A549 (cell line): Measurements from ENCODE around the gene TCERG1L. TPM values are rescaled to one million over a fixed set of nuclear protein-coding genes. Genes with fewer than 3 reads are reported as not detected.

ENCODE experiments used
- ATAC-seq, 2 experiments: fragments of 200-7000 bp in 1 of 2; fragments of >200 bp in 1 of 2; cut with Nextera tagmentation in 1 of 2; cut with Tn5 transposase in 1 of 2; 3 replicates each; pipeline versions ENCODE4 v1.8.0 to v1.9.1; 2018 to 2020; ENCODE audit warnings: mild to moderate bottlenecking in 1 of 2, moderate library complexity in 1 of 2
- CTCF ChIA-PET: fragments of 300-600 bp; sonication (Branson Sonifier 250); formaldehyde crosslinking; extraction: SDS; loops from one replicate; lab custom pipeline; 2021; ENCODE audit warnings: antibody characterized with exemption, inconsistent platforms; lab: Yijun Ruan, JAX
- POLR2A ChIA-PET: fragments of 350-600 bp; formaldehyde crosslinking; extraction: SDS; loops from one replicate; lab custom pipeline; 2021; ENCODE audit warnings: antibody characterized with exemption, inconsistent platforms; lab: Yijun Ruan, JAX
- DNase-seq, 2 experiments: peaks; one replicate each; pipeline versions ENCODE4 v3.0.0 to v3.0.0-alpha.2; 2011 to 2016; ENCODE audit warnings: low read depth in 1 of 2, low spot score in 1 of 2
- FAIRE-seq: peaks from 2 replicates; lab custom pipeline; 2011; peaks lifted over from hg19 to GRCh38; lab: Jason Lieb, UNC
- H3K27ac ChIP-seq, 2 experiments: fragments of >200 bp; sonication (Bioruptor Twin); formaldehyde crosslinking; 3 replicates each; pipeline ENCODE4 v1.5.1; 2016 to 2017
- H3K4me1 ChIP-seq: fragments of >200 bp; sonication (Bioruptor Twin); formaldehyde crosslinking; 3 replicates; pipeline ENCODE4 v1.6.1; 2016
- H3K4me2 ChIP-seq: fragments of >200 bp; sonication (Bioruptor Twin); formaldehyde crosslinking; 3 replicates; pipeline ENCODE4 v1.6.1; 2016
- H3K4me3 ChIP-seq: fragments of >200 bp; sonication (Bioruptor Twin); formaldehyde crosslinking; 3 replicates; pipeline ENCODE4 v1.5.1; 2016
- H3K9me3 ChIP-seq: fragments of >200 bp; sonication (Bioruptor Twin); formaldehyde crosslinking; 3 replicates; pipeline ENCODE4 v1.6.1; 2016
- ATOH8 ChIP-seq: fragments of 250-450 bp; sonication (Bioruptor Pico); IDR thresholded peaks from 2 replicates; pipeline ENCODE4 v1.5.0; 2020; ENCODE audit warnings: low read depth, mild to moderate bottlenecking, moderate library complexity
- BCL3 ChIP-seq: fragments of >200 bp; sonication (Bioruptor Twin); formaldehyde crosslinking; IDR thresholded peaks from 3 replicates; pipeline ENCODE4 v1.6.1; 2016
- E2F6 ChIP-seq: IDR thresholded peaks from 2 replicates; pipeline ENCODE4 v1.6.1; 2012; ENCODE audit warnings: low read depth, borderline replicate concordance
- EHF ChIP-seq: fragments of 250-450 bp; sonication (Bioruptor Pico); IDR thresholded peaks from 2 replicates; pipeline ENCODE4 v1.5.0; 2020; ENCODE audit warnings: mild to moderate bottlenecking
- EP300 ChIP-seq, 2 experiments: fragments of >200 bp; sonication (Bioruptor Twin); formaldehyde crosslinking; IDR thresholded peaks; 2 replicates in 1 of 2; 3 replicates in 1 of 2; pipeline ENCODE4 v1.6.1; 2016 to 2017
- ESRRA ChIP-seq: fragments of 150-350 bp; IDR thresholded peaks from 2 replicates; pipeline ENCODE4 v1.6.1; 2014; ENCODE audit warnings: mild to moderate bottlenecking, low read length, borderline replicate concordance
- GATA3 ChIP-seq: IDR thresholded peaks from 2 replicates; pipeline ENCODE4 v1.6.1; 2012; ENCODE audit warnings: borderline replicate concordance
- JUN ChIP-seq, 2 experiments: fragments of >200 bp; sonication (Bioruptor Twin); formaldehyde crosslinking; IDR thresholded peaks; 2 replicates in 1 of 2; 3 replicates in 1 of 2; pipeline ENCODE4 v1.6.1; 2016 to 2017
- JUNB ChIP-seq: fragments of >200 bp; sonication (Bioruptor Twin); formaldehyde crosslinking; IDR thresholded peaks from 2 replicates; pipeline ENCODE4 v1.6.1; 2016
- KDM5A ChIP-seq: fragments of 200-600 bp; sonication (generic); IDR thresholded peaks from 2 replicates; pipeline ENCODE4 v1.6.1; 2016; ENCODE audit warnings: antibody characterized with exemption, mild to moderate bottlenecking
- MAX ChIP-seq: IDR thresholded peaks from 2 replicates; pipeline ENCODE4 v1.6.1; 2012
- NPAS2 ChIP-seq: fragments of 250-450 bp; sonication (Bioruptor Pico); IDR thresholded peaks from 2 replicates; pipeline ENCODE4 v1.8.0; 2022; ENCODE audit warnings: mild to moderate bottlenecking, moderate library complexity, borderline replicate concordance
- POLR2A ChIP-seq: IDR thresholded peaks from 2 replicates; pipeline ENCODE4 v1.6.1; 2012; ENCODE audit warnings: mild to moderate bottlenecking, low read length
- POLR2AphosphoS2 ChIP-seq: conservative IDR thresholded peaks from 2 replicates; pipeline ENCODE4 v1.6.1; 2012; ENCODE audit warnings: low read length, improper control_type of control experiment, inconsistent platforms
- RARB ChIP-seq: fragments of 250-450 bp; sonication (Bioruptor Pico); IDR thresholded peaks from 2 replicates; pipeline ENCODE4 v1.8.0; 2021; ENCODE audit warnings: mild to moderate bottlenecking, moderate library complexity
- RFX5 ChIP-seq: fragments of 450-650 bp; IDR thresholded peaks from 2 replicates; pipeline ENCODE4 v1.7.1; 2014; ENCODE audit warnings: antibody characterized with exemption, mild to moderate bottlenecking, moderate library complexity
- SMC3 ChIP-seq: fragments of >200 bp; sonication (Bioruptor Twin); formaldehyde crosslinking; IDR thresholded peaks from 3 replicates; pipeline ENCODE4 v1.6.1; 2018; ENCODE audit warnings: inconsistent platforms
- SREBF2 ChIP-seq: fragments of 450-650 bp; IDR thresholded peaks from 2 replicates; pipeline ENCODE4 v1.6.1; 2014; ENCODE audit warnings: mild to moderate bottlenecking, moderate library complexity
- TFCP2L1 ChIP-seq: fragments of 250-450 bp; sonication (Bioruptor Pico); IDR thresholded peaks from 2 replicates; pipeline ENCODE4 v1.5.0; 2021; ENCODE audit warnings: mild to moderate bottlenecking
- USF2 ChIP-seq: fragments of 450-650 bp; IDR thresholded peaks from 2 replicates; pipeline ENCODE4 v1.6.1; 2014; ENCODE audit warnings: antibody characterized with exemption
- ZFP36 ChIP-seq: fragments of 450-650 bp; IDR thresholded peaks from 2 replicates; pipeline ENCODE4 v1.6.1; 2014; ENCODE audit warnings: borderline replicate concordance; ENCODE audit not compliant: partially characterized antibody
- WGBS: methylation state at CpG from one replicate; pipeline ENCODE4 v1.1.6; 2017; ENCODE audit errors: missing lambda C conversion rate; 5-methylcytosine and 5-hydroxymethylcytosine counted together
- polyA plus RNA-seq, 4 experiments: library from polyadenylated mRNA; depleted of rRNA in 3 of 4; stranded (reverse); fragments of >200 nt; fragmentation: RNase III in 1 of 4; extraction: RNeasy Plus Mini Kit Qiagen cat#74134 plus additional on column Dnase treatment in 1 of 4; gene quantifications; 2 replicates in 3 of 4; 3 replicates in 1 of 4; pipeline ENCODE4 v1.2.3, GENCODE V29; 2011 to 2017

The TCERG1L gene
- polyA plus RNA-seq, 2 of the 4 experiments (the other 2 are of a cell fraction): not detected

GRCh38 chr10:131082201-131082850 lies 229.2 kb downstream of the TCERG1L start:
- POLR2A ChIA-PET: no interaction called here
- 40% methylated on average over 8 of the region's 13 CpGs for WGBS
- no peak for TF ChIP-seq MAX
- H3K27ac ChIP-seq: no peak overlapping the region
- no peaks in the 10 kb centered on the region for H3K4me1 ChIP-seq
- no peak overlapping the region for H3K4me2 ChIP-seq
- H3K9me3 ChIP-seq: no peaks in the 10 kb centered on the region
- H3K4me3 ChIP-seq: no peak overlapping the region
- CTCF ChIA-PET: no interaction called here
- FAIRE-seq: no peak
- no peak for DNase-seq
- no peak for ATAC-seq

GRCh38 chr10:131081786-131082185 lies 229.7 kb downstream of the TCERG1L start:
- WGBS: 18% methylated on average over 6 of the region's 6 CpGs
- FAIRE-seq: no peak
- POLR2A ChIA-PET: no interaction called here
- no peaks in the 10 kb centered on the region for H3K4me1 ChIP-seq
- H3K4me3 ChIP-seq: no peak overlapping the region
- no peak for ATAC-seq
- CTCF ChIA-PET: no interaction called here
- no peak overlapping the region for H3K27ac ChIP-seq
- no peak for DNase-seq
- TF ChIP-seq JUNB (no peak), KDM5A (no peak), EP300 (IDR thresholded peaks at IDR 0.05) (no peak), NPAS2 (CRISPR knock-in tag) (no peak), RARB (CRISPR knock-in tag) (no peak), ATOH8 (no peak), RFX5 (no peak), EHF (CRISPR knock-in tag) (no peak), ZFP36 (no peak), TFCP2L1 (CRISPR knock-in tag) (no peak)
- H3K9me3 ChIP-seq: no peaks in the 10 kb centered on the region
- H3K4me2 ChIP-seq: no peak overlapping the region

GRCh38 chr10:131081376-131081775 lies 230.1 kb downstream of the TCERG1L start:
- Histone ChIP-seq H3K9me3 (no peaks in the 10 kb centered on the region), H3K27ac (no peak overlapping the region), H3K4me3 (no peak overlapping the region), H3K4me1 (no peaks in the 10 kb centered on the region), H3K4me2 (no peak overlapping the region)
- CTCF ChIA-PET: no interaction called here
- ATAC-seq (no peak), DNase-seq (no peak), FAIRE-seq (no peak)
- WGBS: 13% methylated on average over 6 of the region's 6 CpGs
- POLR2A ChIA-PET: no interaction called here
- TF ChIP-seq SMC3 (no peak), POLR2A (no peak), GATA3 (no peak), JUNB (no peak), USF2 (no peak), BCL3 (no peak), RFX5 (no peak), SREBF2 (no peak), JUN (IDR thresholded peaks at IDR 0.05) (no peak), E2F6 (no peak), RARB (CRISPR knock-in tag) (no peak), EHF (CRISPR knock-in tag) (no peak), ESRRA (no peak), POLR2AphosphoS2 (no peak)
